ENCODE results near the gene ZPLD1.

DNA sequence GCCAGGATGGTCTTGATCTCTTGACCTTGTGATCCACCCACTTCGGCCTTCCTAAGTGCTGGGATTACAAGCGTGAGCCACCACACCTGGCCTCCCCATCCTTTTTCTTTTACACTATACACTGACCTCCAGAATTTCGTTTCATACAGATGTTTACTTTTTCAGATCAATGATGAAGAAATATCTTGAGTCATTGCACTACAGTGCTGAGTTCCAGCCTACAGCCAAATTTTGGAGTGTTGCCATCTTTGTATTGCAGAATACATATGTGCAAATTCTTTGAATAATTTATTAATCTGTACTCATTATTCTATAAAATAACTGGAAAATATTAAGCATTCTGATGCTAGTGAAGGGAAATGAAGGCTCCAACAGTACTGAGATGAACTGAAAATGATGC is 12.5 kb downstream of the ZPLD1 start:
- TF ChIP-seq, protein P1, sequence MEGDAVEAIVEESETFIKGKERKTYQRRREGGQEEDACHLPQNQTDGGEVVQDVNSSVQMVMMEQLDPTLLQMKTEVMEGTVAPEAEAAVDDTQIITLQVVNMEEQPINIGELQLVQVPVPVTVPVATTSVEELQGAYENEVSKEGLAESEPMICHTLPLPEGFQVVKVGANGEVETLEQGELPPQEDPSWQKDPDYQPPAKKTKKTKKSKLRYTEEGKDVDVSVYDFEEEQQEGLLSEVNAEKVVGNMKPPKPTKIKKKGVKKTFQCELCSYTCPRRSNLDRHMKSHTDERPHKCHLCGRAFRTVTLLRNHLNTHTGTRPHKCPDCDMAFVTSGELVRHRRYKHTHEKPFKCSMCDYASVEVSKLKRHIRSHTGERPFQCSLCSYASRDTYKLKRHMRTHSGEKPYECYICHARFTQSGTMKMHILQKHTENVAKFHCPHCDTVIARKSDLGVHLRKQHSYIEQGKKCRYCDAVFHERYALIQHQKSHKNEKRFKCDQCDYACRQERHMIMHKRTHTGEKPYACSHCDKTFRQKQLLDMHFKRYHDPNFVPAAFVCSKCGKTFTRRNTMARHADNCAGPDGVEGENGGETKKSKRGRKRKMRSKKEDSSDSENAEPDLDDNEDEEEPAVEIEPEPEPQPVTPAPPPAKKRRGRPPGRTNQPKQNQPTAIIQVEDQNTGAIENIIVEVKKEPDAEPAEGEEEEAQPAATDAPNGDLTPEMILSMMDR (IDR thresholded peaks at IDR 0.05), result no peak
- TF ChIP-seq ZFX (IDR thresholded peaks at IDR 0.05; ENCODE audit: borderline replicate concordance), result no peak
